ENCODE data around the gene KRTAP5-11. TPM values are rescaled to one million over a fixed set of nuclear protein-coding genes. Genes with fewer than 3 reads are reported as not detected.
"Not testable (repeated sequence)": the region's sequence is repeated elsewhere in the genome, so short reads cannot be mapped to it uniquely, and the experiment has no call there.

The KRTAP5-11 gene
- total RNA-seq, 1 donor from 2014 or later: not detected

DNA sequence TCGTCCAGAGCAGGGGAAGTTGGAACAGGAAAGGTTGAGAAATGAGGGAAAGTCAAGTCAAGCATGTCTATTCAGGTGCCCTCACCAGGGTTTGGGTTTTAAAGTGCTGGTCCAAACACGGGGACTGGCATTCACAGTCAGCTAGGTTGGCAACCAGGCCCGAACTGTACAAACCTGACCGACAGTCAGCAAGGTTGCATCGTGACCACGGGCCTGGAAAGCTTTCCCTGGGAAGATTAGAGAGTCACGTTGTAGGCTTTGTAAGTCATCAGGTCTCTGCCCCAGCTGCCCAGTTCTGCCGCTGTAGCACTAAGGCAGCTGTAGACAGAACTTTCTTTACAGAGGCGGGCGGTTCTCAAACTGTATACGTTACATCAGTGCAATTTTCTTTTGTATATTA is 9.9 kb downstream of the KRTAP5-11 start:
- H3K27me3 ChIP-seq (ENCODE audit: control insufficient read depth, insufficient read depth, low read length): no peaks in the 10 kb centered on the region
- H3K36me3 ChIP-seq (ENCODE audit: control insufficient read depth, insufficient read depth, low read length): no peaks in the 10 kb centered on the region
- DNase-seq (ENCODE audit: low read depth) (no peak), FAIRE-seq (no peak)
- TF ChIP-seq, protein P1, sequence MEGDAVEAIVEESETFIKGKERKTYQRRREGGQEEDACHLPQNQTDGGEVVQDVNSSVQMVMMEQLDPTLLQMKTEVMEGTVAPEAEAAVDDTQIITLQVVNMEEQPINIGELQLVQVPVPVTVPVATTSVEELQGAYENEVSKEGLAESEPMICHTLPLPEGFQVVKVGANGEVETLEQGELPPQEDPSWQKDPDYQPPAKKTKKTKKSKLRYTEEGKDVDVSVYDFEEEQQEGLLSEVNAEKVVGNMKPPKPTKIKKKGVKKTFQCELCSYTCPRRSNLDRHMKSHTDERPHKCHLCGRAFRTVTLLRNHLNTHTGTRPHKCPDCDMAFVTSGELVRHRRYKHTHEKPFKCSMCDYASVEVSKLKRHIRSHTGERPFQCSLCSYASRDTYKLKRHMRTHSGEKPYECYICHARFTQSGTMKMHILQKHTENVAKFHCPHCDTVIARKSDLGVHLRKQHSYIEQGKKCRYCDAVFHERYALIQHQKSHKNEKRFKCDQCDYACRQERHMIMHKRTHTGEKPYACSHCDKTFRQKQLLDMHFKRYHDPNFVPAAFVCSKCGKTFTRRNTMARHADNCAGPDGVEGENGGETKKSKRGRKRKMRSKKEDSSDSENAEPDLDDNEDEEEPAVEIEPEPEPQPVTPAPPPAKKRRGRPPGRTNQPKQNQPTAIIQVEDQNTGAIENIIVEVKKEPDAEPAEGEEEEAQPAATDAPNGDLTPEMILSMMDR (IDR thresholded peaks at IDR 0.05; ENCODE audit: insufficient read depth, low read length, severe bottlenecking): no peak
- no peak overlapping the region for H3K4me3 ChIP-seq (ENCODE audit: low read depth, low read length)

DNA sequence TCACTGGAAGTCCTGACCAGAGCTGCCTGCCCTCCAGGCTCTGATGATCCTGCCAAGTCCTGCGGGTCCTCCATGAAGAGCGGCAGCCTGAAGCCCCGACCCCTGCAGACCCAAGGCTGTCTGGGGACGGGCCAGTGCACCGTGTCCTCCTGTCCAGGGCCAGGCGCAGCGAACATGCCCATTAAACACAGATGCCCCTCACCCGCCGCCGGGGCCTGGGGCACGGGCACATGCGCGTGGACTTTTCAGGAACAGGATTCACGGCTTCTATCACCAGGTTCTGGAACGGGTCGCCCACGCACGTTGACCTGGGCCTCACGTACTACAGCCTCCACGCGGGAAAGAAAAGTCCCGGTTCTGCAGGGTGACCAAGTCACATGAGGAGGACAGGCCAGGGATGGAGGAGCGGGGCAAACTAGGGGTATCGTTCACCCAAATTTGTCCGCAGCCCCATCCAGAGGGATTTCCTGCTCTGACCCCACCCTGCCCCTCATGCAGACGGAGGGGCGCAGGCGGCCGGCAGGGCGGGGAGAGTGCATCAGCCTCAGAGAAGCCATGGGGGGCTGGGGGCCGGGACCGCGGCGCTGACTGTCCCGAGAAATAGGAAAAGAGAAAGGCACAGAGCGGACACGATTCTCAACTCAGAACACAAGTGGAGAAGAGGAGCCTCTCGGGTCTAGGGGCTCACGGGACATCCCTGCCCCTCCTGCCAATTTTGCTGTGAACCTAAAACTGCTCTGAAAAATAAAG is 11.4 kb downstream of the KRTAP5-11 start:
- not testable (repeated sequence) for H3K4me3 ChIP-seq (ENCODE audit: low read depth, low read length); FAIRE-seq; H3K36me3 ChIP-seq (ENCODE audit: control insufficient read depth, insufficient read depth, low read length); H3K27me3 ChIP-seq (ENCODE audit: control insufficient read depth, insufficient read depth, low read length); DNase-seq (ENCODE audit: low read depth)

DNA sequence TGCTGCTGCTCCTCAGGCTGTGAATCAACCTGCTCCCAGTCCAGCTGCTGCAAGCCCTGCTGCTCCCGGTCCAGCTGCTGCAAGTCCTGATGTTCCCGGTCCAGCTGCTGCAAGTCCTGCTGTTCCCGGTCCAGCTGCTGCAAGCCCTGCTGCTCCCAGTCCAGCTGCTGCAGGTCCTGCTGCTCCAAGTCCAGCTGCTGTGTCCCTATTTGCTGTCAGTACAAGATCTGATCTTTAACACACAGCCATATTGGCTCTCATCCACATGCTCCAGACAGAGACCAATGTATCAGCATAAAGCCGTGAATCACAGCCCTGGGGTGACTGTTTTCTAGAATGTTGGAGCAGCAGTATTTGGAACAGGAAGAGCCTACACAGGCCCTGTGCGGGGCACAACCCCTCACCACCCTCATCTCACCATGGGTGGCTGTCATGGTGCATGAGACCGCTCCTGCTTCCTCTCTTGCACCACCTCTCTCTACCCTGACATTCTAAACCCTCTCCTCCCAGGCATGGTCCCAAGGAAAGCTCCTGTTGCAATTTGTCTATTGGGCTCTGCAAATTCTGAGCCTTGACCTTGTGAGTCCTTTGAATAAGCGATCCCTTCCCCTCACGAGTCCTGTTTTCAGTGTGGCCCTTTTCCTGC is 13.8 kb downstream of the KRTAP5-11 start:
- Histone ChIP-seq H3K27me3 (ENCODE audit: control insufficient read depth, insufficient read depth, low read length) (no peaks in the 10 kb centered on the region), H3K4me3 (ENCODE audit: low read depth, low read length) (no peak overlapping the region), H3K36me3 (ENCODE audit: control insufficient read depth, insufficient read depth, low read length) (no peaks in the 10 kb centered on the region)
- DNase-seq (ENCODE audit: low read depth) (peak; percentile 2), FAIRE-seq (peak; percentile 98)
- TF ChIP-seq, protein P1 (IDR thresholded peaks at IDR 0.05; ENCODE audit: insufficient read depth, low read length, severe bottlenecking): no peak

DNA sequence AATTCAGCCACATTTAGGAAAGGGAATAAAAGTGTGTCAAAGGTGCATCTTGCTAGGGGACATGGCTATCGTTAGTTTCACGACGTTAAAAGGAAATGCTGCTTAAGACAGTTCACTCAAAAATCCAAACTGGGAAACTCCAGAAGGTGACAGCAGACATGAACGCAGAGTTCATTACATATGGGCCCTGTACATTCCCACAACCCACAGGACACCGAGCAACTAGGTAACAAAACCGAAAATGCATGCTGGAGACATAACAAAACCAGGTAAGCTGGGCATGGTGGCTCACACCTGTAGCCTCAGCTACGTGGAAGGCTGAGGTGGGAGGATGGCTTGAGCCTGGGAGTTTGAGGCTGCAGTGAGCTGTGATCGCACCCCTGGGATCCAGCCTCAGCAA is 15.0 kb downstream of the KRTAP5-11 start:
- H3K4me3 ChIP-seq (ENCODE audit: low read depth, low read length); FAIRE-seq; H3K27me3 ChIP-seq (ENCODE audit: control insufficient read depth, insufficient read depth, low read length); DNase-seq (ENCODE audit: low read depth); H3K36me3 ChIP-seq (ENCODE audit: control insufficient read depth, insufficient read depth, low read length): not testable (repeated sequence)

DNA sequence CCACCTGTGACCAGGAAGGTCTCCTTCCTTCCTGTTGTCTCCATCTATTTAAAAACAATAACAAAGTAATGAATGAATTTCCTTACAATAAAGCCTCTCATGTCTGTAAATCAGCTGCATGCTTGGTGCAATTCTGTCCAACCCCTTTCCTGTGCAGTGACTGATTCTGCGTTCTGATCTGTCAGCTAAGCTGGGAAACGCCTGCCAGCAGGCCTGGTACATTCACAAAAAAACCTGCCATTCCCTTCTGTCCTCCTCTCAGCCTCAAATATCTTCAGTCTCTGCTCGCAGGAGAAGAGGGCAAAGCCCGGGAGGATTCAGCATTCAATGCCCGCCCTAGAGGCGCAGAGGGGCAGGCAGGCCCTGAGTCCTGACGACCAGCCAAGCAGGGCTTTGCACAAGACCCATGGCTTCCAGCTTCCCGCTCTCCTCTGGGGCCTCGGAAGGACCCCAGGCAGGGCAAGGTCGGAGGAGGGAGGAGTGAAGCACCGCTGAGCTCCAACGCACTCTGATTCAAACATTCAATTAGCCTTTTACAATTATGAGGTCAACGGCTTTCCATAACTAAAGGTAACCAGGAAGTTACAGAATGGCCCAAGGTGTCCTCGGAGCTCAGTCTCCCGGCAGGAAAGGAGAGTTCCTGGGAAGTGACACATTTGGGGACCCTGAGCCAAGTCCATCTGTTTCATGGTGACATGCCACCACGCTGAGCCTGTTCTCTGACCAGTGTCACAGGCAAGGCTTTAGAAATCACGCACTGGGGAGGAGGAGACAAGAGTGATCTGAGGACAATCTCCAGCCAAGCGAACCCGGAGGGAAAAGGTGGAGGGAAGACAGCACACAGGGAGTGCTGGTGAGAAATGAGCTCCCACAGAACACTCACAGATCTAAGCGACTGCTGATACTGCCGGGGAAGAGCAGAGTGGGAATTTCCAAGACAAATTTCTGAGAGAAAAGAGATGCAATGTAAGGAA is 15.8 kb downstream of the KRTAP5-11 start:
- not testable (repeated sequence) for H3K36me3 ChIP-seq (ENCODE audit: control insufficient read depth, insufficient read depth, low read length); H3K4me3 ChIP-seq (ENCODE audit: low read depth, low read length); H3K27me3 ChIP-seq (ENCODE audit: control insufficient read depth, insufficient read depth, low read length); DNase-seq (ENCODE audit: low read depth); FAIRE-seq

DNA sequence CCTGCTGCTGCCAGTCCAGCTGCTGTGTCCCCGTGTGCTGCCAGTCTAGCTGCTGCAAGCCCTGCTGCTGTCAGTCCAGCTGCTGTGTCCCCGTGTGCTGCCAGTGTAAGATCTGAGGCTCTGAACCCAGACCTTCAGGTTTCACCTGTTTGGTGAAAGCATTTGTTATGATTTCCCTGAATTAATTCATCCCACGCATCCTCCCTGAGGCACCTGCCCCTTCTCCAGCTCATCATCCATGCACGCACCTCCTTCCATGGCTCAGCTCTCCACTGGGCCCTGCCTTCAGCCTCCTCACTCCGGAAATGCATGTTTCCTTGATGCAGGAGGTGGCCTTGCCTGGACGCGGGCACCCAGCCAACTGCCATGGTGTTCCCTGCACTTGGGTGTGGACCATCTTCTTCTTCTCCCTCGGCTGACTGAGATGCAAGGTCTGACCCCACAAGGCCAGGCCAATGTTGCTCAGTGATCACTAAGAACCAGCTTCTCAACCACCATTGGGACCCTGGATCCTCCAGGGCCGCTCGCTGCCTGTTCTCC is 16.5 kb downstream of the KRTAP5-11 start:
- no peaks in the 10 kb centered on the region for H3K27me3 ChIP-seq (ENCODE audit: control insufficient read depth, insufficient read depth, low read length)
- FAIRE-seq (no peak), DNase-seq (ENCODE audit: low read depth) (peak; percentile 37)
- no peaks in the 10 kb centered on the region for H3K36me3 ChIP-seq (ENCODE audit: control insufficient read depth, insufficient read depth, low read length)
- TF ChIP-seq, protein P1 (IDR thresholded peaks at IDR 0.05; ENCODE audit: insufficient read depth, low read length, severe bottlenecking): no peak
- no peak overlapping the region for H3K4me3 ChIP-seq (ENCODE audit: low read depth, low read length)

DNA sequence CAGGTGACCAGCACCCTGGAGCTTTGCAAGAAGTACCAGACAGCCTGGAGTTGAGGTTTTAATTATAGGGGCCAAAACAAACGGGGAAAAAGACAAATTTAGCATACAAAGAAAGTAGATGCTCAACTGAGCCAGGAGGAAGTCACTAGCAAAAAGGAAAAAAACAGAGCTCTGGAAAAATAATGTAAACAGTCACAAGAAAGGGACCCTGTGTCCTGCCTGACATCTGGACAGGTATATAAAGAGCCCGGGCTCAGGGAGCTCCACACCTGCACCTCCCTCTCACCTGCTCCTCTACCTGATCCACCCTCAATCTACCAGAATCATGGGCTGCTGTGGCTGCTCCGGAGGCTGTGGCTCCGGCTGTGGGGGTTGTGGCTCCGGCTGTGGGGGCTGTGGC is 17.4 kb downstream of the KRTAP5-11 start, which contains the start of gene KRTAP5-10:
Gene KRTAP5-10, plus strand, starts transcription at position 301 of the 400 bp plus-strand sequence. Its CDS starts 25 bp downstream, at position 326.
- Histone ChIP-seq H3K4me3 (ENCODE audit: low read depth, low read length) (no peak within 1 kb of the TSS), H3K36me3 (ENCODE audit: control insufficient read depth, insufficient read depth, low read length) (no peaks in the 10 kb centered on the region), H3K27me3 (ENCODE audit: control insufficient read depth, insufficient read depth, low read length) (no peaks in the 10 kb centered on the region)
- FAIRE-seq (no peak), DNase-seq (ENCODE audit: low read depth) (no peak)
- TF ChIP-seq, protein P1 (IDR thresholded peaks at IDR 0.05; ENCODE audit: insufficient read depth, low read length, severe bottlenecking): no peak

Measured in bronchial epithelial cell (primary cell).